ENCODE results near the gene IPCEF1. TPM values are rescaled to one million over a fixed set of nuclear protein-coding genes. Genes with fewer than 3 reads are reported as not detected.

IPCEF1 gene
- total RNA-seq, 2 experiments from 2014 or later: 23.6 to 24.3 TPM

- Mint-ChIP-seq H3K4me3 (no peak overlapping the region), H3K27ac (no peak overlapping the region), H3K36me3 (ENCODE audit: low read depth) (no peaks in the 10 kb centered on the region), H3K27me3 (no peaks in the 10 kb centered on the region), H3K4me1 (ENCODE audit: low read depth) (peaks cover 9% of the 10 kb centered on the region), H3K9me3 (peaks cover 3% of the 10 kb centered on the region)
- TF ChIP-seq CTCF (IDR thresholded peaks at IDR 0.05): no peak
- CTCF ChIA-PET: interaction anchor here (1.2 to 1.5 kb wide), 2 partner anchors 131 to 132 kb away, joined by 3 read pairs; no protein-coding TSS in a partner anchor
- POLR2A ChIA-PET: no interaction called here
- ATAC-seq (no peak), DNase-seq (no peak)
- intact Hi-C loops (cut with micrococcal nuclease): no loop called here
These were observed 70.8 kb downstream of the IPCEF1 start for GRCh38 chr6:154285826-154286225.

DNA sequence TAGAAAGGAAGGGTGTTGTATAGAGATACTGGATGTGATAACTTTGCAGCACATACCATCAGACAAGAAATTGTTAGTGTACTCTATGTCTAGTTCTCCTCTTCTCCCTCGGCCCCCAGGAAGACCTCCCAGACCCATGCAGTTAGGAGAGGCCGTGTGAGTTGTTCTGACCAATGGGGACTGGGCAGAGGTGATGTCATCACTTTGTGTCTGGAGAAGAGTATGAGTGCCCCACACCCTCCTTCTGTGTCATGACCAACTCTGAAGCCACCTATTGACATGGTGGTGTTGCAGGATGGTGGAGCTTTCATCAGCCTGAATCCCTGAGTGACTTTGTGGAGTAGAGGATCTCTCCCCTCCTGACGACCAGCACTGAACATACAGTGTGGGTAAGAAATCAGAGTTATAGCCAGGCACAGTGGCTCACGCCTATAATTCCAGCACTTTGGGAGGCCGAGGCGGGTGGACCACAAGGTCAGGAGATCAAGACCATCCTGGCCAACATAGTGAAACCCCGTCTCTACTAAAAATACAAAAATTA, 72.2 kb downstream of the IPCEF1 start:
- intact Hi-C loops (cut with micrococcal nuclease): no loop called here
- H3K27me3 Mint-ChIP-seq: no peaks in the 10 kb centered on the region
- ChIA-PET POLR2A (interaction anchor here (1.0 kb wide), 1 partner anchor 39 kb away, joined by 3 read pairs; no protein-coding TSS in a partner anchor), CTCF (no interaction called here)
- no peak overlapping the region for H3K4me3 Mint-ChIP-seq
- DNase-seq (no peak), ATAC-seq (no peak)
- H3K9me3 Mint-ChIP-seq: peaks cover 3% of the 10 kb centered on the region
- no peak overlapping the region for H3K27ac Mint-ChIP-seq
- no peaks in the 10 kb centered on the region for H3K36me3 Mint-ChIP-seq (ENCODE audit: low read depth)
- peaks cover 9% of the 10 kb centered on the region for H3K4me1 Mint-ChIP-seq (ENCODE audit: low read depth)
- no peak for TF ChIP-seq CTCF (IDR thresholded peaks at IDR 0.05)

- POLR2A ChIA-PET: no interaction called here
- no peaks in the 10 kb centered on the region for H3K36me3 Mint-ChIP-seq (ENCODE audit: low read depth)
- H3K27ac Mint-ChIP-seq: no peak overlapping the region
- no peaks in the 10 kb centered on the region for H3K27me3 Mint-ChIP-seq
- peaks cover 27% of the 10 kb centered on the region for H3K4me1 Mint-ChIP-seq (ENCODE audit: low read depth)
- no peak for DNase-seq
- no peak for TF ChIP-seq CTCF (IDR thresholded peaks at IDR 0.05)
- H3K9me3 Mint-ChIP-seq: peaks cover 3% of the 10 kb centered on the region
- no peak for ATAC-seq
- CTCF ChIA-PET: interaction anchor here (0.8 to 4.3 kb wide), 3 partner anchors 90 to 127 kb away, joined by 3 to 24 read pairs (median 5); no protein-coding TSS in a partner anchor
- no peak overlapping the region for H3K4me3 Mint-ChIP-seq
- intact Hi-C loops (cut with micrococcal nuclease): no loop called here
These were observed 76.1 kb downstream of the IPCEF1 start for GRCh38 chr6:154280521-154280920.

DNA sequence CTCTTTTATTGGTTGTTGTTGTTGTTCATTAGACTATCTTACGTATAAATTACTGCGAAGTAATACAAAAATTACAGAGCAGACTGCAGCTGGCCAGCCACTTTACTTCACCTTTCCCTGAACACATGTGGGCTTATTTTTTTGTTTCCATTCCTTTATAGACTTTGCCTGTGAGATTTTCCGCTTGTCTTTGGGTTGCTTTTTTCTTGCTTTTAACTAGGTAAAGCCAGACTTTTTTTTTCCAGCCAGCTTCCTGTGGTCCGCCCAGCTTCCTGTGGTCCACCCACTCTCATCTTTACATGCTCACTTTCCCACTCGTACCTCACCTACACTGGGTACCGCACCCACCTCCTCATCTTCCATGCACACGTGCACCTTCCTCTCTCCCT, 79.0 kb downstream of the IPCEF1 start:
- Mint-ChIP-seq H3K9me3 (no peaks in the 10 kb centered on the region), H3K27me3 (no peaks in the 10 kb centered on the region), H3K4me1 (ENCODE audit: low read depth) (peaks cover 39% of the 10 kb centered on the region), H3K27ac (peak overlapping the region; percentile 79), H3K36me3 (ENCODE audit: low read depth) (no peaks in the 10 kb centered on the region), H3K4me3 (peak overlapping the region; percentile 57)
- peak; percentile 9 for TF ChIP-seq CTCF (IDR thresholded peaks at IDR 0.05)
- ChIA-PET CTCF (interaction anchor here (0.8 to 11.4 kb wide), 41 partner anchors 10 to 219 kb away, joined by 3 to 137 read pairs (median 8); no protein-coding TSS in a partner anchor), POLR2A (interaction anchor here (1.1 to 1.7 kb wide), 4 partner anchors 28 to 113 kb away, joined by 3 to 10 read pairs (median 4); no protein-coding TSS in a partner anchor)
- ATAC-seq (peak; percentile 56), DNase-seq (peak; percentile 56)
- intact Hi-C loops (cut with micrococcal nuclease): loop anchor here (1.0 to 2.0 kb wide), 2 partner anchors 29 to 121 kb away; no protein-coding TSS in a partner anchor

Measured in activated CD8-positive, alpha-beta T cell treated with anti-CD3 and anti-CD28 coated beads for 36 hours (primary cell).